ELF-1 (cell line): ENCODE results near the gene NRG2.

Experiments used
- DNase-seq: peaks from one replicate; pipeline ENCODE4 v3.0.0-alpha.2; 2016; ENCODE audit warnings: low read depth, low spot score

Gene NRG2

GRCh38 chr5:139946440-139946839 is 96.7 kb downstream of the NRG2 start:
- DNase-seq: no peak

- no peak for DNase-seq
Measured at GRCh38 chr5:139946006-139946405, 97.1 kb downstream of the NRG2 start.

GRCh38 chr5:139942243-139942642 is 100.9 kb downstream of the NRG2 start:
- DNase-seq: no peak

GRCh38 chr5:139930406-139930805 is 112.7 kb downstream of the NRG2 start:
- DNase-seq: no peak

- DNase-seq: no peak
Measured at GRCh38 chr5:139926797-139927503, 116.1 kb downstream of the NRG2 start.

GRCh38 chr5:139925650-139926640 is 117.2 kb downstream of the NRG2 start:
- no peak for DNase-seq

- no peak for DNase-seq
Measured at GRCh38 chr5:139925216-139925562, 117.9 kb downstream of the NRG2 start.

GRCh38 chr5:139924294-139925215 is 118.5 kb downstream of the NRG2 start:
- DNase-seq: no peak

GRCh38 chr5:139919308-139919707 is 123.8 kb downstream of the NRG2 start:
- DNase-seq: no peak

- no peak for DNase-seq
Measured at GRCh38 chr5:139915834-139916233, 127.3 kb downstream of the NRG2 start.

- DNase-seq: no peak
Measured at GRCh38 chr5:139915266-139915665, 127.8 kb downstream of the NRG2 start.

- DNase-seq: no peak
Measured at GRCh38 chr5:139914218-139914807, 128.8 kb downstream of the NRG2 start.

GRCh38 chr5:139912804-139913203 is 130.3 kb downstream of the NRG2 start:
- DNase-seq: no peak

GRCh38 chr5:139912158-139912557 is 130.9 kb downstream of the NRG2 start:
- no peak for DNase-seq

- no peak for DNase-seq
Measured at GRCh38 chr5:139911425-139912120, 131.5 kb downstream of the NRG2 start.

GRCh38 chr5:139910901-139911300 is 132.2 kb downstream of the NRG2 start:
- DNase-seq: no peak

GRCh38 chr5:139910036-139910435 is 133.1 kb downstream of the NRG2 start:
- DNase-seq: no peak

- DNase-seq: no peak
Measured at GRCh38 chr5:139908749-139909148, 134.3 kb downstream of the NRG2 start.

GRCh38 chr5:139906661-139907060 is 136.4 kb downstream of the NRG2 start:
- no peak for DNase-seq

GRCh38 chr5:139904816-139905661 is 138.1 kb downstream of the NRG2 start:
- DNase-seq: peak; percentile 69
